ENCODE measurements around the gene SSH2. TPM values are rescaled to one million over a fixed set of nuclear protein-coding genes. Genes with fewer than 3 reads are reported as not detected.
"Not testable (repeated sequence)": the region's sequence is repeated elsewhere in the genome, so short reads cannot be mapped to it uniquely, and the experiment has no call there.

The SSH2 gene
- total RNA-seq, 1 donor from 2014 or later = 10.7 TPM

GRCh38 chr17:29931231-29931932 lies 1.4 kb upstream of the SSH2 start:
- DNase-seq (ENCODE audit: low read depth in 2 of 2) = peak; percentile 85 to 90

- DNase-seq (ENCODE audit: low read depth in 2 of 2) = no peak
Observed at GRCh38 chr17:29930409-29931010, 482 bp upstream of the SSH2 start.

GRCh38 chr17:29929006-29929532 lies 959 bp downstream of the SSH2 start:
- peak; percentile 78 to 87 for DNase-seq (ENCODE audit: low read depth in 2 of 2)

- peak; percentile 69 for DNase-seq (ENCODE audit: low read depth in 2 of 2)
Observed at GRCh38 chr17:29927546-29927945, 2.5 kb downstream of the SSH2 start.

GRCh38 chr17:29924786-29925185 lies 5.2 kb downstream of the SSH2 start:
- no peak for DNase-seq (ENCODE audit: low read depth in 2 of 2)

- peak in 1 of 2 donors; percentile 63 for DNase-seq (ENCODE audit: low read depth in 2 of 2)
Observed at GRCh38 chr17:29918922-29919856, 10.8 kb downstream of the SSH2 start.

- DNase-seq (ENCODE audit: low read depth in 2 of 2) = no peak
Observed at GRCh38 chr17:29918016-29918415, 12.0 kb downstream of the SSH2 start.

- peak in 1 of 2 donors; percentile 36 for DNase-seq (ENCODE audit: low read depth in 2 of 2)
Observed at GRCh38 chr17:29914819-29915537, 15.1 kb downstream of the SSH2 start.

GRCh38 chr17:29911641-29912177 lies 18.3 kb downstream of the SSH2 start:
- DNase-seq (ENCODE audit: low read depth in 2 of 2) = no peak

GRCh38 chr17:29909236-29910003 lies 20.6 kb downstream of the SSH2 start:
- peak in 1 of 2 donors; percentile 17 for DNase-seq (ENCODE audit: low read depth in 2 of 2)

- DNase-seq (ENCODE audit: low read depth in 2 of 2) = no peak
Observed at GRCh38 chr17:29906969-29907368, 23.1 kb downstream of the SSH2 start.

- no peak for DNase-seq (ENCODE audit: low read depth in 2 of 2)
Observed at GRCh38 chr17:29905879-29906167, 24.2 kb downstream of the SSH2 start.

GRCh38 chr17:29905086-29905878 lies 24.7 kb downstream of the SSH2 start:
- no peak for DNase-seq (ENCODE audit: low read depth in 2 of 2)

- no peak for DNase-seq (ENCODE audit: low read depth in 2 of 2)
Observed at GRCh38 chr17:29903471-29903870, 26.6 kb downstream of the SSH2 start.

- not testable (repeated sequence) for DNase-seq (ENCODE audit: low read depth in 2 of 2)
Observed at GRCh38 chr17:29897136-29897535, 32.9 kb downstream of the SSH2 start.

- DNase-seq (ENCODE audit: low read depth in 2 of 2) = peak in 1 of 2 donors; percentile 25
Observed at GRCh38 chr17:29892201-29892600, 37.8 kb downstream of the SSH2 start.

- DNase-seq (ENCODE audit: low read depth in 2 of 2) = no peak
Observed at GRCh38 chr17:29891131-29891530, 38.9 kb downstream of the SSH2 start.

- DNase-seq (ENCODE audit: low read depth in 2 of 2) = no peak
Observed at GRCh38 chr17:29885031-29885640, 44.9 kb downstream of the SSH2 start.

- DNase-seq (ENCODE audit: low read depth in 2 of 2) = peak in 1 of 2 donors; percentile 33
Observed at GRCh38 chr17:29883497-29883896, 46.5 kb downstream of the SSH2 start.
